GM12892 (cell line): Measurements from ENCODE around the gene SHH.
"Not testable (repeated sequence)": the region's sequence is repeated elsewhere in the genome, so short reads cannot be mapped to it uniquely, and the experiment has no call there.

ENCODE experiments used
- DNase-seq: peaks from one replicate; pipeline ENCODE4 v3.0.0; 2011; ENCODE audit not compliant: insufficient read length
- FAIRE-seq: peaks from 2 replicates; lab custom pipeline; 2011; peaks lifted over from hg19 to GRCh38; lab: Jason Lieb, UNC
- POLR2A ChIP-seq: IDR thresholded peaks from 2 replicates; pipeline ENCODE4 v1.6.1; 2011; ENCODE audit warnings: low read depth, low read length, control low read depth
- POLR2AphosphoS5 ChIP-seq: IDR thresholded peaks from 2 replicates; pipeline ENCODE4 v1.6.1; 2011; ENCODE audit warnings: low read depth, low read length, control low read depth
- TAF1 ChIP-seq: IDR thresholded peaks from 2 replicates; pipeline ENCODE4 v1.6.1; 2011; ENCODE audit warnings: low read depth, mild to moderate bottlenecking, control low read depth, low read length, borderline replicate concordance

Gene SHH

GRCh38 chr7:155839461-155839860 is 27.2 kb upstream of the SHH start:
- no peak for FAIRE-seq
- DNase-seq = no peak
- TF ChIP-seq POLR2A (no peak), TAF1 (no peak), POLR2AphosphoS5 (no peak)

- not testable (repeated sequence) for DNase-seq, FAIRE-seq
Measured at GRCh38 chr7:155838312-155838711, 26.0 kb upstream of the SHH start.

GRCh38 chr7:155837126-155837479 is 24.8 kb upstream of the SHH start:
- FAIRE-seq (no peak), DNase-seq (no peak)
- TF ChIP-seq TAF1 = no peak
- TF ChIP-seq POLR2A = no peak
- TF ChIP-seq POLR2AphosphoS5 = no peak

- TF ChIP-seq POLR2A = no peak
- no peak for TF ChIP-seq TAF1
- no peak for TF ChIP-seq POLR2AphosphoS5
- DNase-seq (no peak), FAIRE-seq (no peak)
Measured at GRCh38 chr7:155836216-155837125, 24.2 kb upstream of the SHH start.

GRCh38 chr7:155835446-155836215 is 23.4 kb upstream of the SHH start:
- TF ChIP-seq TAF1 = no peak
- FAIRE-seq (no peak), DNase-seq (no peak)

- no peak for FAIRE-seq
Measured at GRCh38 chr7:155834486-155835048, 22.3 kb upstream of the SHH start.

GRCh38 chr7:155833651-155834050 is 21.4 kb upstream of the SHH start:
- TF ChIP-seq TAF1 (no peak), POLR2AphosphoS5 (no peak), POLR2A (no peak)
- no peak for DNase-seq
- no peak for FAIRE-seq

More at GRCh38 chr7:155834486-155835048, 22.3 kb upstream of the SHH start:
- TF ChIP-seq POLR2A (no peak), TAF1 (no peak), POLR2AphosphoS5 (no peak)
- DNase-seq = no peak

GRCh38 chr7:155832581-155832981 is 20.3 kb upstream of the SHH start:
- TF ChIP-seq POLR2A (no peak), TAF1 (no peak), POLR2AphosphoS5 (no peak)
- FAIRE-seq = no peak
- DNase-seq = no peak

- TF ChIP-seq POLR2A (no peak), POLR2AphosphoS5 (no peak), TAF1 (no peak)
- FAIRE-seq (no peak), DNase-seq (no peak)
Measured at GRCh38 chr7:155831807-155832524, 19.7 kb upstream of the SHH start.

GRCh38 chr7:155830961-155831806 is 18.9 kb upstream of the SHH start:
- DNase-seq = no peak
- FAIRE-seq = no peak
- TF ChIP-seq POLR2AphosphoS5 (no peak), POLR2A (no peak), TAF1 (no peak)
